Epithelial cell of proximal tubule (primary cell): ENCODE results near the gene CCDC196. TPM values are rescaled to one million over a fixed set of nuclear protein-coding genes. Genes with fewer than 3 reads are reported as not detected.
"Not testable (repeated sequence)": the region's sequence is repeated elsewhere in the genome, so short reads cannot be mapped to it uniquely, and the experiment has no call there.

Experiments
- DNase-seq: peaks from one replicate; pipeline ENCODE4 v3.0.0-alpha.2; 2011; ENCODE audit warnings: low read depth
- H3K4me3 ChIP-seq: 2 replicates; pipeline ENCODE4 v1.5.1; 2011; ENCODE audit warnings: low read depth, mild to moderate bottlenecking, low read length
- CTCF ChIP-seq: conservative IDR thresholded peaks from 2 replicates; pipeline ENCODE4 v1.5.1; 2012; ENCODE audit warnings: low read depth, mild to moderate bottlenecking, low read length
- total RNA-seq: library from RNA; depleted of rRNA; stranded (reverse); fragments of >200 nt; gene quantifications from 2 replicates; pipeline ENCODE4 v1.2.3, GENCODE V29; 2015

The CCDC196 gene
- total RNA-seq, 1 donor from 2014 or later = not detected

DNA sequence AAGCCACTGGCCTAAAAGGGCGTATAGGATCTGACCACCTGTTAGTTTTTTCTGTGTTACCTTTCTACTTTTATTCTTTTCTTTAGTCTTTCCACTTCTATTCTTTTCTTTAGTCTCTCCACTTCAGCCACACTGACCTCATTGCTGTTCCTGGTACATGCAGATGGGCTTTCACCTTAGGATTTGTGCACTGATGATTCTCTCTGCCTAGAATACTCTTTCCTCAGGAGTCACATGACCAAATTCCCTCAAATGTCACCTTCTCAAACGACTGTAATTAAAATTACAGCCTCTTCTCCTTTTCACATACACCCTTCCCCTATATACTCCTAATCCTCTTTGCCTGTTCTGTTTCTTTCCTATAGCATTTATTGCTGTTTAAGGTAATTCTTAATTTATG is 57.8 kb downstream of the CCDC196 start:
- DNase-seq = no peak
- TF ChIP-seq CTCF = no peak
- H3K4me3 ChIP-seq = no peak overlapping the region

GRCh38 chr14:66545191-66545590 is 59.0 kb downstream of the CCDC196 start:
- H3K4me3 ChIP-seq, DNase-seq: not testable (repeated sequence)

GRCh38 chr14:66545751-66546150 is 59.6 kb downstream of the CCDC196 start:
- not testable (repeated sequence) for DNase-seq, H3K4me3 ChIP-seq

Other genes with a start within 250 kb of the CCDC196 start
- 8.8 and 22.9 TPM in 2 replicates for gene GPHN, start 21.8 kb downstream of the CCDC196 start, total RNA-seq